ENCODE measurements around the gene PPM1M. TPM values are rescaled to one million over a fixed set of nuclear protein-coding genes. Genes with fewer than 3 reads are reported as not detected.

Gene PPM1M
- total and polyA plus RNA-seq, 7 experiments from 2014 or later = 55.8 to 135 (median 74.5) TPM

DNA sequence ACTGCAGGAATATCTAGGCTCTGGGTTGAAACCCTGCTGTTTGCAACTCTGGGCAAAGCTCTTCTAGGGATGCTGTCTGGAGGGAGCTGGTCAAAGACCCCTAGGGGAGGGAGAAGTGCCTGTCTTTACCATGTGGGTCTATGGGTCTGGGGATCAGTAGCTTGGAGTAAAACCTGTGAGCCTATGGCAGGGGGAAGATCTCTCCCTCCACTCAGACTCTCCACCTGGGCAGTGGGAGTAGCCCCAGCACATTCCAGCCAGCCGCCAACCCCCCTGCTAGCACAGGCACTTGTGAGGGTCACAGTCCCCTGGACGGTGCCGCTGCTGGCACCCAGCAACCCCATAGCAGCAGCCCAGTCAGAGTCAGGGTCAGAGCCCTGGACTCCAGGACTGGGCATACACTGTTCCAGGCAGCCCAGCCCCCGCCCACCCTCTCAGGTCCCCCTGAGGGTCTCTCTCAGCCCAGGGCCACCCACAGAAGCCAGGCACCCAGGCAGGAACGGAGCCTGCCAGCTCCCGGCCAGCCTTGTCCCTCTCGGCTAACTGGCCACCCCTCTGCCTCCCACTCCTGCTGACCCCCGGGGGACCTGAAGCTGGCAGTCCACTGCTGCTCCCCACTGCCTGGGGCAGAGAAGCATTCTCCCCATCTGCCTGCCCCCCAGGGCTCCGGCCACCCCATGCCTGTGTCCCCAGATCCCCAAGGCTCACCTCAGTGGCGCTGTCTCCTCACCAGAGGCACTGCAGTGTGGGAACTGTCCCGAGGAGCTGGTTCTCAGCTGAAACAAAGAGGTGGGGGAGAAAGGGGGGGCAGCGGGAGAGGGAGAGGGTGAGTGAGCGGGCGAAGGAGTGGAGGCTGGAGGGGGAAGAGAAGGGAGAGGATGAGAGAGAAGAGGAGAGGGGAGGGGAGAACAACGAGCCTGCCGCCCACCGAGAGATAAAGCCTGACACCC lies 52.9 kb downstream of the PPM1M start:
- H3K9me3 Mint-ChIP-seq = no peaks in the 10 kb centered on the region
- peak overlapping the region in 1 of 9 donors; percentile 41 for H3K27ac Mint-ChIP-seq
- DNase-seq (no peak), ATAC-seq (no peak)
- H3K9me3 ChIP-seq (ENCODE audit: control insufficient read depth in 2 of 3, low read length in 3 of 3) = no peaks in the 10 kb centered on the region
- no peaks in the 10 kb centered on the region for H3K27me3 Mint-ChIP-seq
- peaks cover 0 to 18% (median 6%) of the 10 kb centered on the region in 7 donors for H3K4me1 Mint-ChIP-seq
- H3K4me3 ChIP-seq (ENCODE audit: low read length) = no peak overlapping the region
- intact Hi-C loops (cut with micrococcal nuclease) = no loop called here
- peaks cover 0 to 12% (median 3%) of the 10 kb centered on the region in 5 donors for H3K36me3 Mint-ChIP-seq
- CTCF ChIA-PET = interaction anchor here (5.8 kb wide), 1 partner anchor 41 kb away, joined by 26 read pairs; no protein-coding TSS in a partner anchor
- POLR2A ChIA-PET = no interaction called here
- H3K4me3 Mint-ChIP-seq = no peak overlapping the region
- no peaks in the 10 kb centered on the region for H3K27me3 ChIP-seq (ENCODE audit: control insufficient read depth in 2 of 2, insufficient read depth in 2 of 2, low read length in 2 of 2)
- H3K36me3 ChIP-seq (ENCODE audit: control insufficient read depth in 2 of 3, insufficient read depth in 3 of 3, low read length in 3 of 3) = peaks cover 0 to 29% (median 0%) of the 10 kb centered on the region in 3 experiments
- no peaks in the 10 kb centered on the region for H3K4me1 ChIP-seq (ENCODE audit: control insufficient read depth in 2 of 2, insufficient read depth in 2 of 2, low read length in 2 of 2)
- H3K27ac ChIP-seq (ENCODE audit: low read depth, low read length) = no peak overlapping the region

DNA sequence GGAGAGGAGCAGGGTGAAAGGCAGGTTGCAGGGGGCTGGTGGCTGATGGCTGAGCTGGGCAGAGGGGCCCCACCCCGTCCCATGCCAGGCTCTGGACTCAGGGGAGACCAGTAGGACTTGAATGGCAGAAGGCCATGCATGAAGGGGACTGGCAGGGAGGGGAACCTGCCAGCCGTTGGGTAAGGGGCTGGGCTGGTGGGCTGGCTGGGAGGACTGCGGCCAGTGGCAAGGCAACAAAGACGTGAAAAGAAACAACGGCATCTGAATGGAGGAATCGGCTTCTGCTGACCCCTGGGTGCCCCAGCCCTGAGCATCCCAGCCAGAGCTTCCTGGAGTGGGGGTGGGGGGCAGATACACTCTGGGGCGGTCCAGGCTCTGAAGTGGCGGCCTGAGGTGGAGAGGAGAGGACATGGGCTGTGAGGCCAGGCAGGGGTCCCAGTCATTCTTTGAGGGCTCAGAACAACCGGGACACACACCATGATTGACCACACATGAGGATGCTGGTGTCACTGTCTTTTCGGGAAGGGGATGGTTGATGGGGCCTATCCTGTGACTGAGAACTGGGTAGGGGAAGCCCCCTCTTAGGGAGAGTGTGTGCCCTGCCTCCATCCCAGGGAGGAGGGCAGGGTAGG lies 53.8 kb downstream of the PPM1M start:
- no peak for ATAC-seq
- Mint-ChIP-seq H3K4me3 (no peak overlapping the region), H3K36me3 (peaks cover 0 to 14% (median 3%) of the 10 kb centered on the region in 5 donors)

More for the DNA sequence above, 53.8 kb downstream of the PPM1M start:
- Mint-ChIP-seq H3K27me3 (no peaks in the 10 kb centered on the region), H3K9me3 (no peaks in the 10 kb centered on the region), H3K4me1 (peaks cover 0 to 19% (median 9%) of the 10 kb centered on the region in 7 donors), H3K27ac (peak overlapping the region in 2 of 9 donors; percentile 23 to 48)
- Histone ChIP-seq H3K9me3 (ENCODE audit: control insufficient read depth in 2 of 3, low read length in 3 of 3) (no peaks in the 10 kb centered on the region), H3K4me1 (ENCODE audit: control insufficient read depth in 2 of 2, insufficient read depth in 2 of 2, low read length in 2 of 2) (no peaks in the 10 kb centered on the region), H3K27ac (ENCODE audit: low read depth, low read length) (no peak overlapping the region), H3K4me3 (ENCODE audit: low read length) (no peak overlapping the region), H3K27me3 (ENCODE audit: control insufficient read depth in 2 of 2, insufficient read depth in 2 of 2, low read length in 2 of 2) (no peaks in the 10 kb centered on the region), H3K36me3 (ENCODE audit: control insufficient read depth in 2 of 3, insufficient read depth in 3 of 3, low read length in 3 of 3) (peaks cover 0 to 27% (median 0%) of the 10 kb centered on the region in 3 experiments)
- POLR2A ChIA-PET = no interaction called here
- DNase-seq = no peak
- CTCF ChIA-PET = interaction anchor here (1.2 to 5.8 kb wide), 2 partner anchors 40 to 68 kb away, joined by 3 to 26 read pairs; no protein-coding TSS in a partner anchor
- intact Hi-C loops (cut with micrococcal nuclease) = no loop called here

Small RNAs within 50 kb of the gene (microRNA-seq; reads per million reads assigned to microRNA genes)
- gene MIR135A1 (ENCODE audit: borderline microRNAs expressed) (not detected), gene MIRLET7G (ENCODE audit: borderline microRNAs expressed) (436,790 reads per million, percentile 100 among the genes with 10 or more reads in this experiment)

Other genes starting within 250 kb of the PPM1M start
- 1,000 to 10,000 TPM; 1,152 to 1,744 (median 1,537) TPM for gene RPL29, start 249.9 kb upstream of the PPM1M start, total RNA-seq
- 1,000 to 10,000 TPM; 1,720 to 2,133 TPM for gene RPL29, start 249.9 kb upstream of the PPM1M start, polyA plus RNA-seq
- 10 to 100 TPM; 12.6 to 41.5 (median 40.4) TPM for gene DUSP7, start 189.2 kb upstream of the PPM1M start, total RNA-seq
- gene DUSP7, start 189.2 kb upstream of the PPM1M start, polyA plus RNA-seq = 1 to 10 TPM; 4.9 to 6.9 TPM
- gene POC1A, start 91.3 kb upstream of the PPM1M start, total RNA-seq = 10 to 100 TPM in 1 of 5 experiments, 1 to 10 TPM in 2, under 1 TPM in 2; 0.58 to 19.7 (median 1.2) TPM
- gene POC1A, start 91.3 kb upstream of the PPM1M start, polyA plus RNA-seq = 1 to 10 TPM; 1.8 to 2.5 TPM
- 10 to 100 TPM; 12.6 to 74.3 (median 27.4) TPM for gene ALAS1, start 47.6 kb upstream of the PPM1M start, total RNA-seq
- gene ALAS1, start 47.6 kb upstream of the PPM1M start, polyA plus RNA-seq = 10 to 100 TPM; 18.7 to 37.6 TPM
- 1 to 10 TPM in 3 of 5 experiments, under 1 TPM in 2; 0.27 to 2.5 (median 1.6) TPM for gene TLR9, start 20.1 kb upstream of the PPM1M start, total RNA-seq
- under 1 TPM in 1 of 2 donors, not detected in 1; 0.16 TPM for gene TLR9, start 20.1 kb upstream of the PPM1M start, polyA plus RNA-seq
- gene TWF2, start 6.6 kb upstream of the PPM1M start, total RNA-seq = 100 to 1,000 TPM in 1 of 5 experiments, 10 to 100 TPM in 4; 38.7 to 110 (median 63.7) TPM
- 100 to 1,000 TPM; 104 to 147 TPM for gene TWF2, start 6.6 kb upstream of the PPM1M start, polyA plus RNA-seq
- gene WDR82, start 32.9 kb downstream of the PPM1M start, total RNA-seq = 100 to 1,000 TPM; 112 to 161 (median 135) TPM
- 100 to 1,000 TPM; 127 to 181 TPM for gene WDR82, start 32.9 kb downstream of the PPM1M start, polyA plus RNA-seq
- 10 to 100 TPM; 24.3 to 38.3 (median 32.8) TPM for gene GLYCTK, start 42.1 kb downstream of the PPM1M start, total RNA-seq
- 10 to 100 TPM in 1 of 2 donors, 1 to 10 TPM in 1; 8.0 to 15.5 TPM for gene GLYCTK, start 42.1 kb downstream of the PPM1M start, polyA plus RNA-seq
- 10 to 100 TPM; 32.1 to 69.2 (median 49.0) TPM for gene DNAH1, start 70.6 kb downstream of the PPM1M start, total RNA-seq
- gene DNAH1, start 70.6 kb downstream of the PPM1M start, polyA plus RNA-seq = 1 to 10 TPM in 1 of 2 donors, under 1 TPM in 1; 0.35 to 1.7 TPM
- gene BAP1, start 164.2 kb downstream of the PPM1M start, total RNA-seq = 100 to 1,000 TPM in 2 of 5 experiments, 10 to 100 TPM in 3; 86.7 to 116 (median 92.5) TPM
- 10 to 100 TPM; 13.6 to 26.6 TPM for gene BAP1, start 164.2 kb downstream of the PPM1M start, polyA plus RNA-seq
- gene PHF7, start 164.9 kb downstream of the PPM1M start, total RNA-seq = 10 to 100 TPM; 13.7 to 18.7 (median 15.5) TPM
- 1 to 10 TPM; 7.6 to 8.9 TPM for gene PHF7, start 164.9 kb downstream of the PPM1M start, polyA plus RNA-seq
- gene SEMA3G, start 199.3 kb downstream of the PPM1M start, total RNA-seq = under 1 TPM in 2 of 5 experiments, not detected in 3; 0.10 to 0.24 TPM
- not detected for gene SEMA3G, start 199.3 kb downstream of the PPM1M start, polyA plus RNA-seq
- gene TNNC1, start 208.3 kb downstream of the PPM1M start, total RNA-seq = 1 to 10 TPM; 2.2 to 8.4 (median 6.5) TPM
- gene TNNC1, start 208.3 kb downstream of the PPM1M start, polyA plus RNA-seq = 1 to 10 TPM in 1 of 2 donors, under 1 TPM in 1; 0.73 to 1.5 TPM
- 100 to 1,000 TPM in 4 of 5 experiments, 10 to 100 TPM in 1; 86.8 to 210 (median 162) TPM for gene NISCH, start 209.8 kb downstream of the PPM1M start, total RNA-seq
- gene NISCH, start 209.8 kb downstream of the PPM1M start, polyA plus RNA-seq = 10 to 100 TPM; 21.4 to 35.0 TPM
- 100 to 1,000 TPM in 1 of 5 experiments, 10 to 100 TPM in 3, under 1 TPM in 1; 0.27 to 122 (median 26.1) TPM for gene STAB1, start 249.6 kb downstream of the PPM1M start, total RNA-seq
- gene STAB1, start 249.6 kb downstream of the PPM1M start, polyA plus RNA-seq = not detected